HUES48 (cell line): Measurements from ENCODE around the gene SERPINF2.
"Not testable (repeated sequence)": the region's sequence is repeated elsewhere in the genome, so short reads cannot be mapped to it uniquely, and the experiment has no call there.

ENCODE experiments used
- H3K27ac ChIP-seq: one replicate; pipeline ENCODE4 v1.7.0; 2013; ENCODE audit warnings: low read depth, low read length, inconsistent platforms
- H3K27me3 ChIP-seq: 2 replicates; pipeline ENCODE4 v1.6.1; 2013; ENCODE audit warnings: mild to moderate bottlenecking, low read length; ENCODE audit not compliant: control insufficient read depth, insufficient read depth
- H3K36me3 ChIP-seq: 2 replicates; pipeline ENCODE4 v1.6.1; 2013; ENCODE audit warnings: low read length; ENCODE audit not compliant: control insufficient read depth, insufficient read depth
- H3K4me1 ChIP-seq: 2 replicates; pipeline ENCODE4 v1.6.1; 2013; ENCODE audit warnings: mild to moderate bottlenecking, low read length; ENCODE audit not compliant: control insufficient read depth, insufficient read depth
- H3K4me3 ChIP-seq: 2 replicates; pipeline ENCODE4 v1.5.1; 2013; ENCODE audit warnings: mild to moderate bottlenecking, low read depth, low read length
- H3K9ac ChIP-seq: 2 replicates; pipeline ENCODE4 v1.6.1; 2013; ENCODE audit warnings: mild to moderate bottlenecking, low read depth, low read length, moderate library complexity
- H3K9me3 ChIP-seq: 2 replicates; pipeline ENCODE4 v1.6.1; 2013; ENCODE audit warnings: low read length; ENCODE audit not compliant: control insufficient read depth, insufficient read depth

Gene SERPINF2

DNA sequence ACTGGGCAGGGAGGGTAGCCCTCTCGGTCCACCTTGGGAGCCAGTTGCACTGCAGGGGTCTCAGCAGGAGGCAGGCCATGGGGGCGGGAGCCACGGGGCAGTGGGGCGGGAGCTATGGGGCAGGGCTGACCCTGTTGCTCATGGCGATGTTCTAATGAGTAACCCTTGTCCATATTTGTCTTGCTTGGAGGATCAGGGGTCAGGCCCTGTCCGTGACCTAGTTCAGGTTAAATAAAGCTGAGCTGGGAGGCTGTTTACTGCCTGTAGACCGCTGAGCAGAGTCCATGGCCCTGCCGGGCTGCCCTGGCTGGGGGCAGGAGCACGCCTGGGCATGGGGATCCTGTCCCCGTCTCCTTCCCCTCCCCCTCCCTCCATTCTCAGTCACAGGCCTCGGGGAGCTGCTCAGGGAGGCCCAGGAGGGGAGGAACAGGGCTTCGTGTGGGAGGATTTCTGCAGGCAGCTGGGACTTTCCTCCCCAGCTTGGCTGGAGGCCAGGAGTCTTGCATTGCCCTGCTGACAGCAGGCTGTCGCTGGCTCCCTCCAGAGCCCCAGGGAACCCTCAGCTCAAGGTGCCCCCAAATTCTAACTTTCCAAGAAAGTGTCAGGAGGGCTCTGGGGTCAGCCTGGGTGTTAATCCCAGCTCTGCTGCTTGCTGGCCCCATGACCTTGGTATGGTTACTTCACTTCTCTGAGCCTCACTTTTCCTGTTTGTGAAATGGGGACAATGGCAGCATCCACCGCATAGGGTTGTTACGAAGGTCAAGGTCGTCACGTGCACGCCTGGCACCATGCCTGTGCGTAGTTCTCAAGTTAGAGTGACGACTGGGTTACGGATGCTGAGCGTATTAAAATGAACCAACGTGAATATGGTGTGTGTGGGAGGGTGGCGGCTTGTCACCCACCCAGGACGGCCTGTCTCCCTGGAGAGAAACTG lies 6.1 kb upstream of the SERPINF2 start:
- no peak overlapping the region for H3K9ac ChIP-seq
- H3K36me3 ChIP-seq, result 0 out of 2 replicates have a peak, but pooled peaks cover 2% of the 10 kb centered on the region
- no peak overlapping the region for H3K4me3 ChIP-seq
- no peaks in the 10 kb centered on the region for H3K27me3 ChIP-seq
- no peaks in the 10 kb centered on the region for H3K9me3 ChIP-seq
- peak overlapping the region; percentile 42 for H3K27ac ChIP-seq
- no peaks in the 10 kb centered on the region for H3K4me1 ChIP-seq

DNA sequence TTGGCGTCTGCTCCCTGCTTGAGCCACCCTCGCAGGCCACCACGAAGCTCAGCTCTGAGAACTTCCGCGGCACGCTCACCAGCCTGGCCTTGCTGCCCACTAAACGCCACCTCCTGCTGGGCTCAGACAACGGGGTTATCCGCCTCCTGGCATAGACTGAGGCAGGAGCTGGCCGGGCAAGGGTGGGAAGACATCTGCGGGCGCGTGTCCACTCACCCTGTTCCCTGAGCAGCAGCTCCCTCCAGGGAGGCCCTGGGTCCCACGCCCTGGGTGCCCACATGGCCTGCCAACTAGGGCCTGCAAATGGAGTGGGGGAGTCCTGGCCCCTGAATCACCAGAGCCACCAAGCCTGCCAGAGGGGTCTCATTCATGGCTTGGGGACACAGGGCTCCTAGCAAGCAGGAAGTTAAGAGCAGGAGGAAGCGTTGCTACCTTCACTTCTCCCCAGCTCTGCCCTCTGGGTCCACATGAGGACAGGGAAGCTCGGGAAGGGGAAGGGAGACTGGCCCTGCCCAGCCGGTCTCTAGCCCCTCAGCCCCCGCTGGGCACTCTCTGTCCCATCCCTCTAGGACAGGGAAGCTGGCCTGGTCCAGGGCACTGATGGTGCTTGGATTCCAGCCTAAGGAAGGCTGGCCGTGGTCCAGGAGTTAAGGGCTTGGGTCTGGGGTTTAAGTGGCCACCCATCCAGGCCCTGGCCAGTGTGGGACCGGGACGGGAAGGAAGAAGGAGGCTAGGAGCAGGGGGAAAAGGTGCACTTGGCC lies 5.0 kb upstream of the SERPINF2 start:
- no peak overlapping the region for H3K27ac ChIP-seq
- no peaks in the 10 kb centered on the region for H3K27me3 ChIP-seq
- no peaks in the 10 kb centered on the region for H3K9me3 ChIP-seq
- 0 out of 2 replicates have a peak, but pooled peaks cover 2% of the 10 kb centered on the region for H3K36me3 ChIP-seq
- H3K4me1 ChIP-seq, result no peaks in the 10 kb centered on the region
- no peak overlapping the region for H3K4me3 ChIP-seq
- no peak overlapping the region for H3K9ac ChIP-seq

DNA sequence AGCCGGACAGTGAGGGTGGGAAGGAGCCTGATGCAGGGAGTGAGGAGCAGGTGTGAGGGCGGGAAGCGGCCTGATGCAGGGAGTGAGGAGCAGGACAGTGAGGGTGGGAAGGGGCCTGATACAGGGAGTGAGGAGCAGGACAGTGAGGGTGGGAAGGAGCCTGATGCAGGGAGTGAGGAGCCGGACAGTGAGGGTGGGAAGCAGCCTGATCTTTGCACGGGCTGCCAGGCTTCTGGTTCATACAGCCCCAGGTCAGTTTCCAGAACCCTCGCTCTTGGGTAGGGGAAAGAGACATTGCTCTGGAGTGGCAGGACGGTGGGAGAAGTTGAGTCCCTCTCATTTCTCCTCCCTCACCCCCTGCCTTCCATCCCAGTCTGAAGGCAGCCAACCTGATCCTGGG lies 772 bp upstream of the SERPINF2 start:
- not testable (repeated sequence) for H3K9me3 ChIP-seq, H3K9ac ChIP-seq, H3K27ac ChIP-seq, H3K27me3 ChIP-seq, H3K4me1 ChIP-seq, H3K4me3 ChIP-seq, H3K36me3 ChIP-seq

DNA sequence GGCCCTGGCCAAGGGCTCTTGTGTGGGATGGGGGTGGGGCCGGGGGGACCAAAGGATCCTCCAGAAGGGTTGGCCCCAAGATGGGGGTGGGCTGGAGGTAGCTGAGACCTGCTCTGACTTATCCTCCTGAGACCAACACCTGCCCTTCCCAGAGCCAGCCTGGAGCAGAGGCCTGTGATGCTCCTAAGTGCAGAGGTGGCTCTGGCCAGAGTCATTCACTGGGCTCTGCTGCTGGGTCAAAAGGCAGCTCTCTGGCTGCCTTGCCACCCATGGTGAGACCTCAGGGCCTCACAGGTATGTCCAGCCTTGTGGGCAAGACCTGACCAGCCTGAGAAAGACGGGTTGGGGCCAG lies 393 bp downstream of the SERPINF2 start:
- Histone ChIP-seq H3K4me3 (no peak overlapping the region), H3K27ac (no peak overlapping the region), H3K9me3 (no peaks in the 10 kb centered on the region), H3K4me1 (no peaks in the 10 kb centered on the region; the same call in 1 of the 2 replicates), H3K27me3 (no peaks in the 10 kb centered on the region), H3K9ac (no peak overlapping the region), H3K36me3 (no peaks in the 10 kb centered on the region)

DNA sequence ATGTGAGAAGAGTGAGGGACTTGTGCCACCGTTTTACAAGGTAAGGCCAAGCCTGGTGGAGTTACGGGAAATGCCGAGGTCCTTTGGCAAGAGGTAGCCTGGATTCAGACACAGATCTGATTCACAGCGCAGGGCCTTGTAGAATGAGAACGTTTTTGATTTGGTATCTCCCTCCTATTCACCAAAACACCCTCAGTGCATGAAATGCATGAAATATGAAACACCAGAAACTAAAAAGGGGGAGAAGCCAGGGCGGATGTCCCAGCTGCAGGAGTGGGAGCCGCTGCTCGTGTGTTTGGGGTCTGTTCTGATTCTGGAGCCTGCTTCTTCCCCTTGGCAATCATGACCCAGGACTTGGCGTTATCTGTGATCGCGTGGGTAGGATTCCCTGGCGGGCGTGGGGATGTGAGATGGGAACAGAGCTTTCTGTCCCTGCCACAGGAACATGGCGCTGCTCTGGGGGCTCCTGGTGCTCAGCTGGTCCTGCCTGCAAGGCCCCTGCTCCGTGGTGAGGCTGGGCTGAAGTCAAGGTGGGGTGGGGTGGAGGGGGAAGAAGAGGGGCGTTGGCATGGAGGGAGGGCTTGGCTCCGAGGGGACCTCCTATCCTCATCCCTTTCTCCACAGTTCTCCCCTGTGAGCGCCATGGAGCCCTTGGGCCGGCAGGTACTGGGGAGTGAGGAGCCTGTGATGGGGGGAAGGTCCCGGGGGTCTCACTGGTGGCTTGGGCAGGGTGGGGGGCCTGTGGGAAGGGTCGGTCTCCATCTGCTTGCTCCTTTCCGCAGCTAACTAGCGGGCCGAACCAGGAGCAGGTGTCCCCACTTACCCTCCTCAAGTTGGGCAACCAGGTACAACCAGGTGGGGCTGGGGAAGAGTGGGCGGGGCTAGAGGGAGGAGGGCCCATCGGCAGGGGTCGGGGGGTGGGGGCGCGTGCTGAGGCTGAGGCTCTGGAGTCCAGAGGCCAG lies 2.2 kb downstream of the SERPINF2 start:
- no peaks in the 10 kb centered on the region; the same call in 1 of the 2 replicates for H3K4me1 ChIP-seq
- no peak overlapping the region for H3K4me3 ChIP-seq
- H3K27me3 ChIP-seq, result no peaks in the 10 kb centered on the region
- no peak overlapping the region for H3K9ac ChIP-seq
- H3K9me3 ChIP-seq, result no peaks in the 10 kb centered on the region
- no peaks in the 10 kb centered on the region for H3K36me3 ChIP-seq
- no peak overlapping the region for H3K27ac ChIP-seq

DNA sequence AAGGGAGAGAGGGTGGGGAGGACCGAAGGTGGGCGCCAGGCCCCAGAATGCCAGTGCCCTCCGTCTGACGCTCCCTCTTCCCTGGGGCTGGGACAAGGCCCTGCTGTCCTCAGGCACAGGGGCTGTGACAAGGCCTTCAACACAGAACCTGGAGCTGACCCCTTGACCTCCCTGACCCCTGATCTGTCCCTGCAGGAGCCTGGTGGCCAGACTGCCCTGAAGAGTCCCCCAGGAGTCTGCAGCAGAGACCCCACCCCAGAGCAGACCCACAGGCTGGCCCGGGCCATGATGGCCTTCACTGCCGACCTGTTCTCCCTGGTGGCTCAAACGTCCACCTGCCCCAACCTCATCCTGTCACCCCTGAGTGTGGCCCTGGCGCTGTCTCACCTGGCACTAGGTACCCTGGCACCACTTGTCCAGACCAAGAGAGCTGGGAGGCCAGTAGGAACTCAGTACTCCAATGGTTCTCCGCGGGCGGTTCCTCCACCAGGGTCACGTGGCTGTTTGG lies 2.9 kb downstream of the SERPINF2 start:
- Histone ChIP-seq H3K27me3 (no peaks in the 10 kb centered on the region), H3K4me1 (no peaks in the 10 kb centered on the region; the same call in 1 of the 2 replicates), H3K4me3 (no peak overlapping the region), H3K27ac (no peak overlapping the region), H3K36me3 (no peaks in the 10 kb centered on the region), H3K9me3 (no peaks in the 10 kb centered on the region), H3K9ac (no peak overlapping the region)

DNA sequence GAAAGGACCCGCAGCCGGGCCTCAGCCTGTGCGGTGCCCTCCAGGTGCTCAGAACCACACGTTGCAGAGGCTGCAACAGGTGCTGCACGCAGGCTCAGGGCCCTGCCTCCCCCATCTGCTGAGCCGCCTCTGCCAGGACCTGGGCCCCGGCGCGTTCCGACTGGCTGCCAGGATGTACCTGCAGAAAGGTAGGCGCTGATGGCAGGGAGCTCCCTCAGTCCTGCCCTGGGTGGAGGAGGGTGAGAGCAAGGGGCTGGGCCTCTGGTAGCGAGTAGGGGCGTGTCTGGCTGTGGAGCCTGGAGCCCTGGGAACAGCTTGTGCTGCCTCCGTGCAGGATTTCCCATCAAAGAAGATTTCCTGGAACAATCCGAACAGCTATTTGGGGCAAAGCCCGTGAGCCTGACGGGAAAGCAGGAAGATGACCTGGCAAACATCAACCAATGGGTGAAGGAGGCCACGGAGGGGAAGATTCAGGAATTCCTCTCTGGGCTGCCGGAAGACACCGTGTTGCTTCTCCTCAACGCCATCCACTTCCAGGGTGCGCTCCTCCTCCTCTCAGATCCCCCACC lies 4.4 kb downstream of the SERPINF2 start:
- Histone ChIP-seq H3K4me1 (no peaks in the 10 kb centered on the region; the same call in 1 of the 2 replicates), H3K27me3 (no peaks in the 10 kb centered on the region), H3K4me3 (no peak overlapping the region), H3K36me3 (no peaks in the 10 kb centered on the region), H3K27ac (no peak overlapping the region), H3K9me3 (no peaks in the 10 kb centered on the region), H3K9ac (no peak overlapping the region)

DNA sequence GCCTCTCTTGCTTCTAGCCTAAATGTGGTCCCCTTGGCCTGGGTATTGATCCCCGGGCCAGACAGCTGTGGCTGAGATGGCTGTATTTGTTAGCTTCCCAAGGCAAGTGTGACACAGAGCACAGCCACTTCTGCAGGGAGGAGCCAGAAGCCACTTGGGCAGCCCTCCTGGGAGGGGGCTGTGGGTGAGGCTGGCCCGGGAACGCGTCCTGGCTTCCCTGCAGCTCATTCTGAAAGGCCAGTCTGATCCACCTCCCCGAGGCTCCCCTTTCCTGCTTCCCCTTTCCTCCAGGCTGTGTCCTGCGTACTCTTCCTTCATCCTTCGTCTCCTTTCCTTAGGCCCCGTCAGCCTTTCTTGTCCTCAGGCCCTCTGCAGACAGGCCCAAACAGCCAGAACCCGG lies 8.0 kb downstream of the SERPINF2 start:
- H3K36me3 ChIP-seq, result no peaks in the 10 kb centered on the region
- no peak overlapping the region for H3K4me3 ChIP-seq
- no peaks in the 10 kb centered on the region for H3K27me3 ChIP-seq
- H3K9ac ChIP-seq, result no peak overlapping the region
- no peaks in the 10 kb centered on the region; the same call in 1 of the 2 replicates for H3K4me1 ChIP-seq
- no peaks in the 10 kb centered on the region for H3K9me3 ChIP-seq
- H3K27ac ChIP-seq, result no peak overlapping the region

DNA sequence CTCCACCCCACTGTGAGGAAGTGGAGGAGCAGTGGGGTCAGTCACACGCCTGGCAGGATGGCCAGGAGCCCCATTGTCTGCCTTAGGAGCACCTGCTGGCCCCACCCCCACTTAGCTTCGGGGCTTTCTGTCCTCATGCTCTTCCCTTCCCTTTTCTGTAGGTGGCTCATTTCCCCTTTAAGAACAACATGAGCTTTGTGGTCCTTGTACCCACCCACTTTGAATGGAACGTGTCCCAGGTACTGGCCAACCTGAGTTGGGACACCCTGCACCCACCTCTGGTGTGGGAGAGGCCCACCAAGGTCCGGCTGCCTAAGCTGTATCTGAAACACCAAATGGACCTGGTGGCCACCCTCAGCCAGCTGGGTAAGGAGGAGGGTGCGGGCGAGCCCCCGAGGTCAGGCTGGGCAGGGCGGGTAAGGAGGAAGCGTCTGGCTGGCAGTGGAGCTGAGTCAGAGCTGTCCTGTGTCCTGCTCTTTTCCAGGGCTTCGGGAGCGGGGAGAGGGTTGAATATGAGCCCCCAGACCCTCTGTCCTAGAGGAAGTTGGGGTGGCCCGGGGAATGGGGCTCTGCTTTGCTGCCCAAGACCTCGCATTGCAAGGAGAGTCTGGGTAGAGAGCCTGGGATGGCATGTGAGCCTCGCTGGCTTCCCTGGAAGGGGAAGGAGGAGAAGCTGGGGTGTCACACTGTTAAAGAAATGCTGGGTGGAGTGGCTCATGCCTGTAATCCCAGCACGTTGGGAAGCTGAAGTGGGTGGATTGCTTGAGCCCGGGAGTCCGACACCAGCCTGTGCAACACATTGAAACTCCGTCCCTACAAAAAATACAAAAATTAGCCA lies 10.0 kb downstream of the SERPINF2 start:
- Histone ChIP-seq H3K4me1 (no peaks in the 10 kb centered on the region; the same call in 1 of the 2 replicates), H3K27ac (no peak overlapping the region), H3K36me3 (no peaks in the 10 kb centered on the region), H3K9me3 (no peaks in the 10 kb centered on the region), H3K9ac (no peak overlapping the region), H3K27me3 (no peaks in the 10 kb centered on the region), H3K4me3 (no peak overlapping the region)
